Left hindlimb (tissue), 1 donor: ENCODE measurements around the gene DNAL4.

Experiments
- DNase-seq: peaks from one replicate; pipeline ENCODE4 v3.0.0-alpha.2; 2018

DNAL4 gene

DNA sequence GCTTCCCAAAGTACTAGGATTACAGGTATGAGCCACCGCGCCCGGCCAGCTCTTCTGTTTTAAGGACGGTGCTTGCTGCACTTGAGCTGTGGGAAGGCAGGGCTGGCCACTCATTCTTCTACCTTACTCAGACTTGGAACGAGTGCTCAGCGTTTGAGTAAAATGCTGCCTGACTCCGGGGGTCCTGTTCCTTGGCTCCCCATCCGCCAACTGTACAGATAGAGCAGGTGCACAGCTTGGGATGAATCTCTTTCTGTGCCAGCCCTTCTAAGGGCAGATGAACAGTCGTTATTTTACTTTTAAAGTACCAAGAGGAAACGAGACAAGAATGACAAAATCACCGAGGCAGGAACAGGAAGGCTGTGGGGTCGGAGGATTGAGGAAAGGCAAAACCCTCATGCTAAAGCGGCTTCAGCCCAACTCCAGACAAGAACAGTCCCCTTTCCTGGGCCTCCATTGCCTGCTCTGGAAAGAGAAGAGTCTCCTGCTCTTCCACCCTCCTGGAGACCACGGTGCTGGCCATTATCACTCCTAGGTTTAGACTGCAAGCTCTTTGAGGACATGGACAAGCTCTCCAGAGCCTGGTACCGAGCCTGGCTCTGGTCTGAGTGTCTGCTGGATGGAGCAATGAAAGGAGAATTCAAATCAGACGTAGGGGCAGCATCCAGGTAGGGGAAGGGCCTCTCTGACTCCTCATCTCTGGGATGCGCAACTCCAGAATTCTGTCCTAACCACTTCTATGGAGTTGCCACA, 37.1 kb downstream of the DNAL4 start:
- no peak for DNase-seq

- DNase-seq, result peak; percentile 92
Measured at GRCh38 chr22:38755911-38756532, 37.9 kb downstream of the DNAL4 start, which contains the start of gene SUN2. Gene SUN2, minus strand, starts transcription at chr22:38755998. Its CDS starts 3,370 bp downstream, at chr22:38752628.

GRCh38 chr22:38755155-38755910, 38.6 kb downstream of the DNAL4 start:
- DNase-seq, result peak; percentile 82

- no peak for DNase-seq
Measured at GRCh38 chr22:38754751-38755154, 39.2 kb downstream of the DNAL4 start.

- DNase-seq, result peak; percentile 59
Measured at GRCh38 chr22:38753948-38754750, 39.8 kb downstream of the DNAL4 start.

- DNase-seq, result peak; percentile 77
Measured at GRCh38 chr22:38751422-38752346, 42.3 kb downstream of the DNAL4 start.

- no peak for DNase-seq
Measured at GRCh38 chr22:38751066-38751421, 42.9 kb downstream of the DNAL4 start.

GRCh38 chr22:38750638-38751037, 43.3 kb downstream of the DNAL4 start:
- no peak for DNase-seq

DNA sequence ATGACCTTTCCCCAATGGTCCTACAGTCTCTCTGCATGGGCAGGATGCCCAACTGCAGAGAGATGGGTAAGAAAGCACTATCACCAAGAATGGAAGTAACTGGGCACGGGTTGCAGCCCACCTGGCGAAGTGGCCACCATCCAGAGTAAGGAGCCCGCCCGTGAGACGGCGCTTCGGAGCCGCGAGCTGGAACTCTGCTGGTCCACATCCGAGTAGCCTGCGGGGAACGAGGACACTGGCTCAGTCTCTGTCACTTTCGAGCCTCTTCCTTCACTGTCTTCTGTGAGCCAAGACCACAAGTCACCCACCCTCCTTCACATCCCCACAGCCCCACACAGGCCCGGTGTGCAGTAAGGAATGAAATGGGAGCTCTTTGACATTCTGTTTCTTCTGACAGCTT, 43.8 kb downstream of the DNAL4 start:
- no peak for DNase-seq

GRCh38 chr22:38748487-38749136, 45.3 kb downstream of the DNAL4 start:
- DNase-seq, result no peak

DNA sequence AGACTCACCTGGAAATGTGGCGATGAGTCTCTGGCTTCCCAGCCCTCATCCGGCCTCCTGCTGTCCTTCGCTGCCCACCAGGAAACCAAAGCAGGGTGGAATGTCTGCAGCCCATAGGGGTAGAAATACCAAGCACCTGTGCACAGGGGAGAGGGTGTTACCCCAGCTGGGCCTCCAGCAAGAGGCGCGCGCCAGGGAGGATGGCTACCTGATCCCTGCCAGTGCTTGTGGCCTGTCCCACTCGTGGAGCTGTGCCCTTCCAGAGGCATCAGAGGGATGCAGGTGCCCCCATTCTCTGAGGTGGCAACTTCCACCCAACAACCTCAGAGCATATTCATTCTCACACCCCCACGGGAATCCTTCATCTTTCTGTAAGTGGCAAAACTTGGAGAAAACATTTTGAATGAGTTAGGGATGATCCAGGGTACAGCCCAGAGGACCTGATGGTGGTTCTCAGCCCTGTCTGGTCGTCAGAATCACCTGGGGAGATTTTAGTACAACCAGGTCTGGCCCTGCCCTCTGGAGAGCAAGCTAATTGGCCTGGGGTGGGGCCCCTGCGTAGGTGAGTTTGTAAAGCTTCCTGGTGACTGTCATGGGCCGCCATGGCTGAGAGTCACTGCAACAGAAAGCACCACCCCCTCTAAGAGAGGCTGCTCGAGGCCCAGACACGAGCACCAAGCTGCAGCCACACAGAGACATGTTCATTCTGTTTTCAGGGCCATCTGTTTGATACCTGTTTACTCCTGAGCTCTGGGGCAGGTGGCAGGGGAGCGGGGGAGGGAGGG, 48.1 kb downstream of the DNAL4 start:
- DNase-seq, result no peak

GRCh38 chr22:38744981-38745380, 49.0 kb downstream of the DNAL4 start:
- DNase-seq, result peak; percentile 41

DNA sequence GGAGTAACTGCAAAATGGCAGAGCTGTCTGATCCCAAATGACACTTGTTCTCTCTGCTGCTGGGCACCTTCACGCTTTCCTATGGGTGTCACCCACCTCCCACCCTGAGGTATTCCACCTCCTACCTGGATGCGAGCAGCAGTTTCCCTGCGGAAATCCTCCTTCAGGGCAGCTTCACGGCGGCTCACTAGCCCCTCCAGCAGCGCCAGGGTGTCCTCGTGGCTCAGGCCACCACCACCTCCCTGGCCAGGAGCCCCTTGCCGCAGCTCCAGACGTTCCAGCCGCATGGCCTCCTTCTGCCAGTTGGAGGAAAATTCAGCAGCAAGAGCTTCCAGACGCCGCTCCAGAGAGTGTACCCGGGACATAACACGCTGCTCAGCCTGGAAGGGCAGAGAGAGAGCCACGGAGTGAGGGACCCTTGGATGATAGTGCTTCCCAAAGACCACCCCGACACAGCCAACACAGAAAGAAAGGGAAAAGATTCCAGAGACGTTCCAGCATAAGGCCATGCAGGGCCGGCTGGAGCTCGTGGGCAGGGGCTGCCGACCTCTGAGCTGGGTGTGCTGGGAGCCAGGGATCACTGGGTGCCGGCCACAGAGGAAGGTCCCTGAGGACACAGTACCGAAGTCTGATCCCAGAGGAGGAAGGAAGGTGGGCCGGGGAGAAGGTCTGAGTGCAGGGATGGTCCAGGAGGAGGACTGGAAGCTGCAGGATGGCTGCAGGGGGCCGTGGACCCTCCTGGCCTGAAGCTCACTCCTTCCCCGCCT, 51.6 kb downstream of the DNAL4 start:
- peak; percentile 12 for DNase-seq

DNA sequence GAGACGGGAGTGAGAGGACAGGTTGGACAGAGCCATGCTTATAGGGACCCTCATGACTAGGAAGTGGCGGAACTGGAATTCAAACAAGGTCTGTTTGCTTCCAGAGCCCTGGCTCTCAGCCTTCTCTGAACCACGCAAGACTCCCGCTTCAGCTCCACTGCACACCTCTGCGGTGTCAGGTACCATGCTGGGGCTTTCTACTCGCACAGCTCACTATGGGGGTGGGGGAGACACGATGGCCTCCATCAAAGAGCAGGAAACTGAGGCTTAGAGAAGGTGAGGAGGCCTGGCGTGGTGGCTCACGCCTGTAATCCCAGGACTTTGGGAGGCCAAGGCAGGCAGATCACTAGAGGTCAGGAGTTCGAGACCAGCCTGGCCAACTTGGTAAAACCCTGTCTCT, 52.4 kb downstream of the DNAL4 start:
- no peak for DNase-seq

DNA sequence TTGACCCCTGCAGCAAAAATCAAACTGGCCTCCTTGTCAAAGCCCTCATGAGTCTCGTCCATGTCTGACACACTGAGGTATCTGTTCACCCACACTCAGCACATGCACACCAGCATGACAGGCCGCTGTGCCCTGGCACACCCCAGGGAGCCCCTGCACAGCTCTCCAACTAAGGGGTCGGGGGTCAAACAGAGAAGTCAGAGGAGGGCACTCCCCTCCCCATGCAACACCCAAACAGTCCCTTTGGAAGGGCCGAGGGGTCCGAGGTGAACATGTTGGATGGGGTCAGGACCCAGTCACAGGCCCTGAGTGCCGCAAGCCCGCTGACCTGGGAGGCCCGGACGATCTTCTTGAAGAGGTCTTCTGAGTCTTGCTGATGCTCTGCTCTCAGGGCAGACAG, 52.8 kb downstream of the DNAL4 start:
- DNase-seq, result peak; percentile 10

- peak; percentile 31 for DNase-seq
Measured at GRCh38 chr22:38740754-38741153, 53.2 kb downstream of the DNAL4 start.

DNA sequence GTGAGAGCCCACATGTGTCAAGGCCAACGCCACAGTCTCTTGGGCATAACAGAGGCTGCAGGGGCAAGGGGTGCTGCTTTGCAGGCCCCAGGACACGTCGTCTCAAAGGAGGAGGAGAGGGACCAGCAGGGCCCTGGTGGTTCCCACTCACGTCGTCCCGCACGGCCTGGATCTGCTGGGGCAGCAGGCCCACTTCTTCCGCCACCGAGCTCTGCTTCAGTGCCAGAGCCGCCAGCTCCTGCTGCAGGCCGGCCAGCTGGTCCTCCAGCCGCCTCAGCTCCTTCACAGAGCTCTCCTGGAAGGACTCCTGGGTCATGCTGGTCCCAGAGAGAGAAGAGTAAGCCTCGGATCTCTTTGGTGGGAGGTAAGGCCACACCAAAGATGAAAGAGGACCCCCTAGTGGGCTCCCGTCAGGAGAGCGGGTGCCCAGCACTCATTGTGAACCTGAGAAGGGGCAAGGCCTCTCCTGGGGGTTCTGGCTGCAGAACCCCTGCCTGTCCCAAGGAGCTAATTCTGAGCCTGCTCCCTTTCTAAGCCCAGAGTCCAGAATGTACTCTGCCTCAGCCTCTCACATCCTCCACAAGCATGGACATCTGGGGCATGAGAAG, 53.7 kb downstream of the DNAL4 start:
- DNase-seq, result peak; percentile 22

DNA sequence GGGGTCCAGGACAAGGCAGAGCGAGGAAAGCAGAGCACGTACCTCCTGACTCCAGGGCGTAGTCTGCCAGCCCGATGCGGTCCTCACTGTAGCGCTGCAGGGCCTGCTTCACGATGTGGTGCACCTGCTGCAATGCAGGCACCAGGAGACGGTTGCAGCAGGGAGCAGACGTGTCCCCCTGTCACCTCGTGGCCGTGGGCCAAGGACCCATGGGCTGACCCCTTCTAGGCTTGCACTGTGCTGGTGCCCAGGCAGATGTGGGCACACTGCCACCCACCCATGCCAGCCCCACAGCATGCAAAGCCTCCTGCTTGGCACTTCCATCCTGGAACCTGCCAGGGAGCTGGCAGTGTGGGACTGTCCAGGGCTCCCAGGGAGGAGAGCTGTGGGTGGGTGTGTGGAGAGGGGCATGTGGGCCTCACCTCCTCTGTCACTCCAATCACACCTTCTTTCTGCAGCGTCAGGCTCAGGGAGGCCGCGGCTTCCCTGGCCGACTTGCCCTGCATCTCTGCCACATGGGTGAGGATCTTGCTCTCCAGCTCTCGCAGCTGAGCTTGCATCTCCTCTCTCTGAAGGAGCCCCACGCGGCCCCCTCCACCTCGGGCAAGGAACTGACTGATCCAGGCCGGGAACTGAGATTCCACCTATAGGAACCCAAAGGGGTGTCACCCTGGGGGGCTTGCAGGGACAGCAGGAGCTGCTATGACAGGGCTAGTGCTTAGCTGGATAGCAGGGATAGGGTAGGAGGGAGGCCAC, 54.5 kb downstream of the DNAL4 start:
- peak; percentile 33 for DNase-seq
